GM12878 (cell line): Measurements from ENCODE around the gene RPS6KA4. TPM values are rescaled to one million over a fixed set of nuclear protein-coding genes. Genes with fewer than 3 reads are reported as not detected.

Experiments used
- BHLHE40 ChIP-seq, 2 experiments: fragments of 450-650 bp in 1 of 2; IDR thresholded peaks; 2 replicates each; pipeline ENCODE4 v1.6.1; 2011 to 2017; ENCODE audit warnings: low read depth in 2 of 2, borderline replicate concordance in 1 of 2, improper control_type of control experiment in 1 of 2, low read length in 1 of 2, mild to moderate bottlenecking in 1 of 2
- BMI1 ChIP-seq: fragments of 450-650 bp; IDR thresholded peaks from 2 replicates; pipeline ENCODE4 v1.6.1; 2016; ENCODE audit warnings: mild to moderate bottlenecking, moderate library complexity, borderline replicate concordance
- CEBPZ ChIP-seq: fragments of 150-350 bp; IDR thresholded peaks from 2 replicates; pipeline ENCODE4 v1.6.1; 2016; ENCODE audit warnings: low read depth, low read length
- CHD4 ChIP-seq: fragments of 200-600 bp; sonication (generic); IDR thresholded peaks from 2 replicates; pipeline ENCODE4 v1.6.1; 2016; ENCODE audit warnings: mild to moderate bottlenecking
- CREM ChIP-seq: IDR thresholded peaks from 2 replicates; pipeline ENCODE4 v1.6.1; 2014; ENCODE audit warnings: antibody characterized with exemption, low read depth
- EZH2 ChIP-seq: IDR thresholded peaks from 2 replicates; pipeline ENCODE4 v1.6.1; 2012; ENCODE audit warnings: low read depth, mild to moderate bottlenecking, control low read depth, inconsistent platforms, low read length, borderline replicate concordance; ENCODE audit not compliant: control insufficient read depth
- KDM1A ChIP-seq: fragments of 200-600 bp; sonication (generic); IDR thresholded peaks from 2 replicates; pipeline ENCODE4 v1.6.1; 2016; ENCODE audit warnings: borderline replicate concordance
- LARP7 ChIP-seq: fragments of 450-650 bp; IDR thresholded peaks from 2 replicates; pipeline ENCODE4 v1.6.1; 2017; ENCODE audit warnings: mild to moderate bottlenecking
- MAX ChIP-seq: IDR thresholded peaks from 2 replicates; pipeline ENCODE4 v1.6.1; 2012; ENCODE audit warnings: low read depth, low read length, improper control_type of control experiment
- NFIC ChIP-seq: IDR thresholded peaks from 2 replicates; pipeline ENCODE4 v1.6.1; 2012; ENCODE audit warnings: low read depth, mild to moderate bottlenecking, inconsistent platforms, low read length, moderate library complexity
- PKNOX1 ChIP-seq: fragments of 450-650 bp; IDR thresholded peaks from 2 replicates; pipeline ENCODE4 v1.6.1; 2016; ENCODE audit warnings: mild to moderate bottlenecking
- RBBP5 ChIP-seq: fragments of 200-600 bp; sonication (generic); conservative IDR thresholded peaks from 2 replicates; pipeline ENCODE4 v1.6.1; 2016
- RELB ChIP-seq: fragments of 450-650 bp; IDR thresholded peaks from 2 replicates; pipeline ENCODE4 v1.6.1; 2017; ENCODE audit warnings: low read depth, mild to moderate bottlenecking, moderate library complexity
- REST ChIP-seq: IDR thresholded peaks from 2 replicates; pipeline ENCODE4 v1.6.1; 2012; ENCODE audit warnings: mild to moderate bottlenecking, low read depth, low read length
- RFX5 ChIP-seq: IDR thresholded peaks from 2 replicates; pipeline ENCODE4 v1.6.1; 2011; ENCODE audit warnings: low read depth, low read length, improper control_type of control experiment
- STAT3 ChIP-seq: IDR thresholded peaks from 2 replicates; pipeline ENCODE4 v1.6.1; 2011; ENCODE audit warnings: low read depth, low read length, improper control_type of control experiment
- WRNIP1 ChIP-seq: IDR thresholded peaks from 2 replicates; pipeline ENCODE4 v1.6.1; 2011; ENCODE audit warnings: low read depth, low read length, improper control_type of control experiment, borderline replicate concordance
- ZNF384 ChIP-seq: IDR thresholded peaks from 2 replicates; pipeline ENCODE4 v1.6.1; 2012; ENCODE audit warnings: low read depth, mild to moderate bottlenecking, low read length, improper control_type of control experiment, borderline replicate concordance
- polyA plus RNA-seq, 11 experiments: library from polyadenylated mRNA; depleted of rRNA in 4 of 11; unstranded in 6 of 11; stranded (reverse) in 5 of 11; fragments of >200 nt; fragmentation: Nextera tagmentation in 4 of 11; fragmentation: Illumina TruSeq in 1 of 11; extraction: Ambion mirVana in 4 of 11; extraction: Trizol in 1 of 11; gene quantifications; 1 replicate in 1 of 11; 2 replicates in 10 of 11; pipeline versions ENCODE4 v1.2.1 to v1.2.3, GENCODE V29; 2011 to 2016; ENCODE audit warnings: inconsistent platforms in 2 of 11, missing spikeins in 2 of 11, low read depth in 1 of 11
- total RNA-seq, 4 experiments: library from RNA; depleted of rRNA in 3 of 4; stranded (reverse); fragments of >200 nt in 3 of 4; fragmentation: Illumina TruSeq in 1 of 4; extraction: Trizol in 1 of 4; gene quantifications; 2 replicates each; pipeline versions ENCODE4 v1.2.1 to v1.2.3, GENCODE V29; 2013 to 2021

The RPS6KA4 gene
- total and polyA plus RNA-seq, 10 of the 15 experiments (the other 5 are each of a cell fraction or from before 2014, with no cell fraction given), result 0.34 to 32.6 (median 11.3) TPM

- peak; percentile 55; the same call in 1 of the 2 replicates for TF ChIP-seq PKNOX1
- TF ChIP-seq ZNF384, result no peak
- TF ChIP-seq RELB, result peak; percentile 72
- TF ChIP-seq LARP7, result peak; percentile 28; the same call in 1 of the 2 replicates
- TF ChIP-seq WRNIP1, result no peak
- TF ChIP-seq MAX, result no peak
- no peak for TF ChIP-seq NFIC
- TF ChIP-seq EZH2, result no peak
- no peak for TF ChIP-seq CHD4
- no peak for TF ChIP-seq RFX5
- TF ChIP-seq REST, result no peak
- TF ChIP-seq BMI1, result no peak
- no peak for TF ChIP-seq KDM1A
- TF ChIP-seq RBBP5, result no peak
- TF ChIP-seq BHLHE40 (IDR thresholded peaks at IDR 0.05; ENCODE audit: borderline replicate concordance in 1 of 2, low read depth in 2 of 2, low read length in 1 of 2), result peak; percentile 70 to 86
- TF ChIP-seq CEBPZ, result no peak
- no peak for TF ChIP-seq STAT3
- TF ChIP-seq CREM, result peak; percentile 24; the same call in 1 of the 2 replicates
These were observed 19.1 kb upstream of the RPS6KA4 start, which contains the start of gene CCDC88B (continued) for GRCh38 chr11:64339754-64340408.
